Neural cell (in vitro differentiated cells): ENCODE results near the gene RAB22A. TPM values are rescaled to one million over a fixed set of nuclear protein-coding genes. Genes with fewer than 3 reads are reported as not detected.

ENCODE experiments used
- H2AFZ ChIP-seq: fragments of 200-600, 300-800 bp; sonication (generic), shearing (Covaris generic); 2 replicates; pipeline ENCODE4 v1.6.0; 2014; ENCODE audit warnings: low read depth, mild to moderate bottlenecking, antibody characterized with exemption, low read length, moderate library complexity
- H3F3A ChIP-seq: fragments of 200-600 bp; shearing (Covaris generic); 2 replicates; pipeline ENCODE4 v1.6.1; 2016; ENCODE audit warnings: mild to moderate bottlenecking, moderate library complexity, mixed read lengths, antibody characterized with exemption, low read length; ENCODE audit not compliant: insufficient read depth, poor library complexity, severe bottlenecking
- H3K27ac ChIP-seq: fragments of 200-600, 300-800 bp; sonication (generic), shearing (Covaris generic); 2 replicates; pipeline ENCODE4 v1.5.1; 2014; ENCODE audit warnings: mild to moderate bottlenecking, low read length, moderate library complexity
- H3K27me3 ChIP-seq: fragments of 300-800, 200-600 bp; sonication (generic), shearing (Covaris generic); 2 replicates; pipeline ENCODE4 v1.6.0; 2014; ENCODE audit warnings: mild to moderate bottlenecking, low read depth, low read length, moderate library complexity; ENCODE audit not compliant: insufficient read depth
- H3K36me3 ChIP-seq: fragments of 300-800, 200-600 bp; sonication (generic), shearing (Covaris generic); 2 replicates; pipeline ENCODE4 v1.5.1; 2014; ENCODE audit warnings: mild to moderate bottlenecking, antibody characterized with exemption, low read length, moderate library complexity; ENCODE audit not compliant: insufficient read depth
- H3K4me2 ChIP-seq: fragments of 300-800, 200-600 bp; sonication (generic), shearing (Covaris generic); 2 replicates; pipeline ENCODE4 v1.6.0; 2014; ENCODE audit warnings: mild to moderate bottlenecking, low read length
- H3K4me3 ChIP-seq: fragments of 300-800, 200-600 bp; sonication (generic), shearing (Covaris generic); 2 replicates; pipeline ENCODE4 v1.5.1; 2014; ENCODE audit warnings: mild to moderate bottlenecking, low read length, moderate library complexity
- H3K79me2 ChIP-seq: fragments of 200-600 bp; shearing (Covaris generic); replicated peaks from 2 replicates; pipeline ENCODE4 v1.6.0; 2014; ENCODE audit warnings: mild to moderate bottlenecking, low read length, moderate library complexity; ENCODE audit not compliant: insufficient read depth
- H3K9ac ChIP-seq: fragments of 300-800, 200-600 bp; sonication (generic), shearing (Covaris generic); 2 replicates; pipeline ENCODE4 v1.6.1; 2016; ENCODE audit warnings: mild to moderate bottlenecking, low read length, mixed read lengths
- H3K9me2 ChIP-seq: fragments of 200-600 bp; shearing (Covaris generic); 2 replicates; pipeline ENCODE4 v1.6.1; 2016; ENCODE audit warnings: mild to moderate bottlenecking, low read length, mixed read lengths; ENCODE audit not compliant: insufficient read depth
- H3K9me3 ChIP-seq: fragments of 200-600, 300-800 bp; sonication (generic), shearing (Covaris generic); 2 replicates; pipeline ENCODE4 v1.6.1; 2016; ENCODE audit warnings: mild to moderate bottlenecking, mixed run types, low read length, moderate library complexity, mixed read lengths
- H4K20me1 ChIP-seq: fragments of 200-600 bp; shearing (Covaris generic); 2 replicates; pipeline ENCODE4 v1.6.1; 2016; ENCODE audit warnings: mild to moderate bottlenecking, mixed run types; ENCODE audit not compliant: insufficient read depth
- EP300 ChIP-seq: fragments of 450-650 bp; conservative IDR thresholded peaks from 2 replicates; pipeline ENCODE4 v1.6.1; 2014; ENCODE audit warnings: antibody characterized with exemption, mild to moderate bottlenecking, moderate library complexity; ENCODE audit not compliant: poor library complexity, severe bottlenecking
- EZH2 ChIP-seq: fragments of 200-600, 300-800 bp; shearing (Covaris generic), sonication (generic); IDR thresholded peaks from 2 replicates; pipeline ENCODE4 v1.6.1; 2014; ENCODE audit warnings: antibody characterized with exemption, low read length, borderline replicate concordance, mild to moderate bottlenecking; ENCODE audit not compliant: insufficient read depth, poor library complexity, severe bottlenecking
- MXI1 ChIP-seq: fragments of 450-650 bp; conservative IDR thresholded peaks from 2 replicates; pipeline ENCODE4 v1.6.1; 2014; ENCODE audit warnings: antibody characterized with exemption, mild to moderate bottlenecking; ENCODE audit not compliant: poor library complexity, severe bottlenecking
- POLR2AphosphoS5 ChIP-seq: IDR thresholded peaks from 2 replicates; pipeline ENCODE4 v1.6.1; 2012
- RAD21 ChIP-seq: fragments of 450-650 bp; conservative IDR thresholded peaks from 2 replicates; pipeline ENCODE4 v1.6.1; 2014; ENCODE audit warnings: antibody characterized with exemption, mild to moderate bottlenecking, moderate library complexity
- REST ChIP-seq: IDR thresholded peaks from 2 replicates; pipeline ENCODE4 v1.6.1; 2012; ENCODE audit warnings: borderline replicate concordance
- SMC3 ChIP-seq: fragments of 450-650 bp; conservative IDR thresholded peaks from 2 replicates; pipeline ENCODE4 v1.6.1; 2014; ENCODE audit warnings: antibody characterized with exemption, mild to moderate bottlenecking, moderate library complexity; ENCODE audit not compliant: poor library complexity
- TAF1 ChIP-seq: IDR thresholded peaks from 2 replicates; pipeline ENCODE4 v1.6.1; 2012; ENCODE audit warnings: low read depth
- polyA plus RNA-seq: library from polyadenylated mRNA; depleted of rRNA; stranded (reverse); fragments of >200 nt; gene quantifications from 2 replicates; pipeline ENCODE4 v1.2.3, GENCODE V29; 2014
- TF ChIP-seq, protein P1 (sequence below): fragments of 450-650 bp; IDR thresholded peaks from 2 replicates; pipeline ENCODE4 v1.5.1; 2014; ENCODE audit warnings: antibody characterized with exemption, mild to moderate bottlenecking, moderate library complexity; ENCODE audit not compliant: poor library complexity, severe bottlenecking

RAB22A gene
- polyA plus RNA-seq, 1 donor from 2014 or later = 15.7 TPM

- H3K9ac ChIP-seq = no peak overlapping the region
- no peaks in the 10 kb centered on the region for H3K9me3 ChIP-seq
- H3K36me3 ChIP-seq = no peaks in the 10 kb centered on the region
- H3K4me3 ChIP-seq = no peak overlapping the region
- H3K79me2 ChIP-seq = no peaks in the 10 kb centered on the region
- no peaks in the 10 kb centered on the region for H4K20me1 ChIP-seq
- H2AFZ ChIP-seq = no peak overlapping the region
- H3K9me2 ChIP-seq = no peaks in the 10 kb centered on the region
- no peak overlapping the region for H3K27ac ChIP-seq
- no peaks in the 10 kb centered on the region for H3K27me3 ChIP-seq
- H3K4me2 ChIP-seq = no peak overlapping the region
- no peak for TF ChIP-seq SMC3
- no peak for TF ChIP-seq POLR2AphosphoS5
- no peak for TF ChIP-seq RAD21
- TF ChIP-seq, protein P1, sequence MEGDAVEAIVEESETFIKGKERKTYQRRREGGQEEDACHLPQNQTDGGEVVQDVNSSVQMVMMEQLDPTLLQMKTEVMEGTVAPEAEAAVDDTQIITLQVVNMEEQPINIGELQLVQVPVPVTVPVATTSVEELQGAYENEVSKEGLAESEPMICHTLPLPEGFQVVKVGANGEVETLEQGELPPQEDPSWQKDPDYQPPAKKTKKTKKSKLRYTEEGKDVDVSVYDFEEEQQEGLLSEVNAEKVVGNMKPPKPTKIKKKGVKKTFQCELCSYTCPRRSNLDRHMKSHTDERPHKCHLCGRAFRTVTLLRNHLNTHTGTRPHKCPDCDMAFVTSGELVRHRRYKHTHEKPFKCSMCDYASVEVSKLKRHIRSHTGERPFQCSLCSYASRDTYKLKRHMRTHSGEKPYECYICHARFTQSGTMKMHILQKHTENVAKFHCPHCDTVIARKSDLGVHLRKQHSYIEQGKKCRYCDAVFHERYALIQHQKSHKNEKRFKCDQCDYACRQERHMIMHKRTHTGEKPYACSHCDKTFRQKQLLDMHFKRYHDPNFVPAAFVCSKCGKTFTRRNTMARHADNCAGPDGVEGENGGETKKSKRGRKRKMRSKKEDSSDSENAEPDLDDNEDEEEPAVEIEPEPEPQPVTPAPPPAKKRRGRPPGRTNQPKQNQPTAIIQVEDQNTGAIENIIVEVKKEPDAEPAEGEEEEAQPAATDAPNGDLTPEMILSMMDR = no peak
- no peak for TF ChIP-seq REST
- TF ChIP-seq TAF1 = no peak
- no peak for TF ChIP-seq MXI1
- no peak for TF ChIP-seq EZH2
- TF ChIP-seq EP300 = no peak
- peaks cover 3% of the 10 kb centered on the region for H3F3A ChIP-seq
Measured at GRCh38 chr20:58313396-58313795, 3.9 kb downstream of the RAB22A start.

GRCh38 chr20:58321205-58321604, 11.7 kb downstream of the RAB22A start:
- no peaks in the 10 kb centered on the region for H3K27me3 ChIP-seq
- no peaks in the 10 kb centered on the region for H3K9me2 ChIP-seq
- no peak overlapping the region for H3K9ac ChIP-seq
- H2AFZ ChIP-seq = no peak overlapping the region
- H3K4me3 ChIP-seq = no peak overlapping the region
- peaks cover 32% of the 10 kb centered on the region for H3K79me2 ChIP-seq
- H3K27ac ChIP-seq = no peak overlapping the region
- no peaks in the 10 kb centered on the region for H4K20me1 ChIP-seq
- no peak for TF ChIP-seq REST
- no peak for TF ChIP-seq POLR2AphosphoS5
- TF ChIP-seq, protein P1 = no peak
- no peak for TF ChIP-seq MXI1
- no peaks in the 10 kb centered on the region for H3K9me3 ChIP-seq
- no peak overlapping the region for H3K4me2 ChIP-seq
- no peaks in the 10 kb centered on the region for H3F3A ChIP-seq
- no peaks in the 10 kb centered on the region for H3K36me3 ChIP-seq
